NCI-H446 (cell line): ENCODE measurements around the gene VCX2.
"Not testable (repeated sequence)": the region's sequence is repeated elsewhere in the genome, so short reads cannot be mapped to it uniquely, and the experiment has no call there.

Experiments used
- DNase-seq, 2 experiments: peaks; one replicate each; lab custom pipeline; 2025; lab: John Stamatoyannopoulos, UW

The VCX2 gene

DNA sequence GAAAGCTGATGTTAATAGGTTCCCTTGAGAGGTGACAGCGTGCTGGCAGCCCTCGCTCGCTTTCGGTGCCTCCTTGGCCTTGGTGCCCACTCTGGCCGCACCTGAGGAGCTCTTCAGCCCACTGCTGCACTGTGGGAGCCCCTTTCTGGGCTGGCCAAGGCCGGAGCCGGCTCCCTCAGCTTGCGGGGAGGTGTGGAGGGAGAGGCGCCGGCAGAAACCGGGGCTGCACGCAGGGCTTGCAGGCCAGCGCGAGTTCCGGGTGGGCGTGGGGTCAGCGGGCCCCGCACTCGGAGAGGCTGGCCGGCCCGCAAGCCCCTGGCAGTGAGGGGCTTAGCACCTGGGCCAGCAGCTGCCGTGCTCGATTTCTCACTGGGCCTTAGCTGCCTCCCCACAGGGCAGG lies 49.7 kb downstream of the VCX2 start:
- not testable (repeated sequence) for DNase-seq
